ENCODE results near the gene RHBDD2. TPM values are rescaled to one million over a fixed set of nuclear protein-coding genes. Genes with fewer than 3 reads are reported as not detected.
"Not testable (repeated sequence)": the region's sequence is repeated elsewhere in the genome, so short reads cannot be mapped to it uniquely, and the experiment has no call there.

The RHBDD2 gene
- total and polyA plus RNA-seq, 2 experiments from 2014 or later: 61.1 to 178 TPM

DNA sequence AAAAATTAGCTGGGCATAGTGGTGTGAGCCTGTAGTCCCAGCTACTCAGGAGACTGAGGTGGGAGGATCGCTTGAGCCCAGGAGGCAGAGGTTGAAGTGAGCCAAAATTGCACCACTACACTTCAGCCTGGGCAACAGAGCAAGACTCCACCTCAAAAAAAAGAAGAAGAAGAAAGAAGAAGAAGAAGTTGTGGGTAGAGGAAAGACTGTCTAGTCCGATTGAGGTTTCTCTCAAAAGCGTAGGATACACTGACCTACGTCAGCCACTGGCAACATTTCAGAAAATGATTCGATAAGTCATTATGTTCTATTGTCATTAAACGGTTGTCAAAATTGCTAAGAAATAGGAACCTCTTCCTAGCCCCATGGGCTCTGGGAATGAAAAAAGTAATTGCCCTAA lies 22.3 kb upstream of the RHBDD2 start:
- Histone ChIP-seq H3K36me3 (replicated peaks; ENCODE audit: insufficient read depth, low read depth) (no peaks in the 10 kb centered on the region), H3K79me2 (no peaks in the 10 kb centered on the region), H3K4me1 (ENCODE audit: insufficient read depth) (no peaks in the 10 kb centered on the region), H3K9me3 (ENCODE audit: low read depth) (no peaks in the 10 kb centered on the region), H3K4me3 (no peak overlapping the region), H3K9me2 (replicated peaks; ENCODE audit: insufficient read depth) (no peaks in the 10 kb centered on the region), H3K27ac (no peak overlapping the region), H3K27me3 (no peaks in the 10 kb centered on the region), H3K4me2 (no peak overlapping the region), H2AFZ (no peak overlapping the region), H4K20me1 (ENCODE audit: insufficient read depth, poor library complexity, severe bottlenecking) (no peaks in the 10 kb centered on the region)
- WGBS (ENCODE audit: low lambda C conversion rate, missing lambda C conversion rate): 94% methylated on average over 6 of the region's 6 CpGs
- TF ChIP-seq, protein P1, sequence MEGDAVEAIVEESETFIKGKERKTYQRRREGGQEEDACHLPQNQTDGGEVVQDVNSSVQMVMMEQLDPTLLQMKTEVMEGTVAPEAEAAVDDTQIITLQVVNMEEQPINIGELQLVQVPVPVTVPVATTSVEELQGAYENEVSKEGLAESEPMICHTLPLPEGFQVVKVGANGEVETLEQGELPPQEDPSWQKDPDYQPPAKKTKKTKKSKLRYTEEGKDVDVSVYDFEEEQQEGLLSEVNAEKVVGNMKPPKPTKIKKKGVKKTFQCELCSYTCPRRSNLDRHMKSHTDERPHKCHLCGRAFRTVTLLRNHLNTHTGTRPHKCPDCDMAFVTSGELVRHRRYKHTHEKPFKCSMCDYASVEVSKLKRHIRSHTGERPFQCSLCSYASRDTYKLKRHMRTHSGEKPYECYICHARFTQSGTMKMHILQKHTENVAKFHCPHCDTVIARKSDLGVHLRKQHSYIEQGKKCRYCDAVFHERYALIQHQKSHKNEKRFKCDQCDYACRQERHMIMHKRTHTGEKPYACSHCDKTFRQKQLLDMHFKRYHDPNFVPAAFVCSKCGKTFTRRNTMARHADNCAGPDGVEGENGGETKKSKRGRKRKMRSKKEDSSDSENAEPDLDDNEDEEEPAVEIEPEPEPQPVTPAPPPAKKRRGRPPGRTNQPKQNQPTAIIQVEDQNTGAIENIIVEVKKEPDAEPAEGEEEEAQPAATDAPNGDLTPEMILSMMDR (IDR thresholded peaks at IDR 0.05; ENCODE audit: poor library complexity): no peak
- TF ChIP-seq EZH2 (IDR thresholded peaks at IDR 0.05; ENCODE audit: borderline replicate concordance) (no peak), EZH2phosphoT487 (IDR thresholded peaks at IDR 0.05; ENCODE audit: low read depth, severe bottlenecking, unreplicated experiment) (no peak)
- no peak for DNase-seq (ENCODE audit: low spot score)

DNA sequence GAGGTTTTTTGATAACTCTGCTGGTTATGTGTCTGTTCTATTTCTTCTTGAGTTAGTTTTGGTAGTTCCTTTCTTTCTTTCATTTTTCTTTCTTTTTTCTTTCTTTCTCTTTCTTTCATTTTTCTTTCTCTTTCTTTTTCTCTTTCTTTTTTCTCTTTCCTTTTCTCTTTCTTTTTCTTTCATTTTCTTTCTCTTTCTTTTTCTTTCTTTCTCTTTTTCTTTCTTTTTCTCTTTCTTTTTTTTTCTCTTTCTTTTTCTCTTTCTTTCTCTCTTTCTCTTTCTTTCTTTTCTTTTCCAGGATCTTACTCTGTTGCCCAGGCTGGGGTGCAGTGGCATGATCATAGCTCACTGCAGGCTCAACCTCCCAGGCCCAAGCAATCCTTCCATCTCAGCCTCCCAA lies 20.4 kb upstream of the RHBDD2 start:
- H3K4me2 ChIP-seq: no peak overlapping the region
- no peak overlapping the region for H3K4me3 ChIP-seq
- H3K9me3 ChIP-seq (ENCODE audit: low read depth): no peaks in the 10 kb centered on the region
- no peak overlapping the region for H2AFZ ChIP-seq
- no peaks in the 10 kb centered on the region for H3K4me1 ChIP-seq (ENCODE audit: insufficient read depth)
- DNase-seq (ENCODE audit: low spot score): no peak
- no peaks in the 10 kb centered on the region for H3K36me3 ChIP-seq (replicated peaks; ENCODE audit: insufficient read depth, low read depth)
- H3K27ac ChIP-seq: no peak overlapping the region
- no peak for TF ChIP-seq EZH2 (IDR thresholded peaks at IDR 0.05; ENCODE audit: borderline replicate concordance)
- TF ChIP-seq EZH2phosphoT487 (IDR thresholded peaks at IDR 0.05; ENCODE audit: low read depth, severe bottlenecking, unreplicated experiment): no peak
- TF ChIP-seq, protein P1 (IDR thresholded peaks at IDR 0.05; ENCODE audit: poor library complexity): no peak
- no peaks in the 10 kb centered on the region for H3K27me3 ChIP-seq
- H3K9me2 ChIP-seq (replicated peaks; ENCODE audit: insufficient read depth): no peaks in the 10 kb centered on the region
- no peaks in the 10 kb centered on the region for H4K20me1 ChIP-seq (ENCODE audit: insufficient read depth, poor library complexity, severe bottlenecking)
- H3K79me2 ChIP-seq: no peaks in the 10 kb centered on the region

DNA sequence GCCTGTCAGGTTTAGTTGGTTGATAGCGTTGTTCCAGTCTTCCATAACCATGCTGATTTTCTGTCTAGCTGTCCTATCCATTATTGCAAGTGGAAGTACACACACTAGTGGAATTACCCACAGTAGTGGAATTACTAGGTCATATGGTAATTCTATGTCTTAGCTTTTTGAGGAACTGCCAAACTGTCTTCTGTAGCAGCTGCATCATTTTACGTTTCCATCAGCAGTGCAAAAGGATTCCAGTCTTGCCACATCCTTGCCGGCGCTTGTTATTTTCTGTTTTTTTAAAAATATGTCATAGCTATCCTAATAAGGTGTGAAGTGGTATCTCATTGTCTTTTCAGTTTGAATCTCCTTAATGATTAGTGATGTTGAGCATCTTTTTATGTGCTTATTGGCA lies 17.2 kb upstream of the RHBDD2 start:
- no peak overlapping the region for H2AFZ ChIP-seq
- H3K4me1 ChIP-seq (ENCODE audit: insufficient read depth): no peaks in the 10 kb centered on the region
- 78% methylated on average over 4 of the region's 4 CpGs for WGBS (ENCODE audit: low lambda C conversion rate, missing lambda C conversion rate)
- H3K36me3 ChIP-seq (replicated peaks; ENCODE audit: insufficient read depth, low read depth): no peaks in the 10 kb centered on the region
- no peaks in the 10 kb centered on the region for H3K9me2 ChIP-seq (replicated peaks; ENCODE audit: insufficient read depth)
- H3K27ac ChIP-seq: peak overlapping the region; percentile 36
- no peaks in the 10 kb centered on the region for H3K79me2 ChIP-seq
- TF ChIP-seq EZH2 (IDR thresholded peaks at IDR 0.05; ENCODE audit: borderline replicate concordance) (no peak), EZH2phosphoT487 (IDR thresholded peaks at IDR 0.05; ENCODE audit: low read depth, severe bottlenecking, unreplicated experiment) (no peak)
- TF ChIP-seq, protein P1 (IDR thresholded peaks at IDR 0.05; ENCODE audit: poor library complexity): no peak
- no peaks in the 10 kb centered on the region for H3K9me3 ChIP-seq (ENCODE audit: low read depth)
- DNase-seq (ENCODE audit: low spot score): no peak
- no peaks in the 10 kb centered on the region for H3K27me3 ChIP-seq
- no peak overlapping the region for H3K4me3 ChIP-seq
- no peak overlapping the region for H3K4me2 ChIP-seq
- H4K20me1 ChIP-seq (ENCODE audit: insufficient read depth, poor library complexity, severe bottlenecking): no peaks in the 10 kb centered on the region

DNA sequence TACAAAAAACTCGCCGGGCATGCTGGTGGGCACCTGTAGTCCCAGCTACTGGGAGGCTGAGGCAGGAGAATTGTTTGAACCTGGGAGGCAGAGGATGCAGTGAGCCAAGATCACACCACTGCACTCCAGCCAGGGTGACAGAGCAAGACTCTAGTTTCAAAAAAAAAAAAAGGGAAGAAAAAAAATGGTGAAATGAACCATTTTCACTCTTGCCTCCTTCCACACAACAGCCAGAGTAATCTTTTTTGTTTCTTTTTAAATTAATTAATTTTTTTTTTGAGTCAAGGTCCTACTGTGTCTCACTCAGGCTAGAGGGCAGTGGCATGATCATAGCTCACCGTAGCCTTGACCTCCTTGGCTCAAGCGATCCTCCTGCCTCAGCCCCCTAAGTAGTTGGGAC lies 14.6 kb upstream of the RHBDD2 start:
- not testable (repeated sequence) for H3K27ac ChIP-seq; H3K4me2 ChIP-seq; H3K9me3 ChIP-seq (ENCODE audit: low read depth); H3K9me2 ChIP-seq (replicated peaks; ENCODE audit: insufficient read depth); H3K79me2 ChIP-seq; H3K27me3 ChIP-seq; H3K4me1 ChIP-seq (ENCODE audit: insufficient read depth); H3K36me3 ChIP-seq (replicated peaks; ENCODE audit: insufficient read depth, low read depth); H4K20me1 ChIP-seq (ENCODE audit: insufficient read depth, poor library complexity, severe bottlenecking); H2AFZ ChIP-seq; H3K4me3 ChIP-seq; DNase-seq (ENCODE audit: low spot score)
- WGBS (ENCODE audit: low lambda C conversion rate, missing lambda C conversion rate): 81% methylated on average over 4 of the region's 4 CpGs
